Activated T-cell treated with anti-CD3 and anti-CD28 coated beads, Interleukin-2, amount 50 U/mL, for 24 hours (primary cell): ENCODE results near the gene BLTP3B.

Experiments used
- DNase-seq: peaks from one replicate; pipeline ENCODE4 v3.0.0-alpha.2; 2020
- H3K27ac Mint-ChIP-seq: 2 replicates; pipeline ENCODE4 v1.8.0; 2020; ENCODE audit warnings: mild to moderate bottlenecking, mixed read lengths
- H3K27me3 Mint-ChIP-seq: 2 replicates; pipeline ENCODE4 v1.8.0; 2020; ENCODE audit warnings: mixed read lengths
- H3K36me3 Mint-ChIP-seq: 2 replicates; pipeline ENCODE4 v1.8.0; 2020; ENCODE audit warnings: low read depth, mixed read lengths
- H3K4me1 Mint-ChIP-seq: 2 replicates; pipeline ENCODE4 v1.8.0; 2020; ENCODE audit warnings: low read depth, mixed read lengths
- H3K4me3 Mint-ChIP-seq: 2 replicates; pipeline ENCODE4 v1.8.0; 2020; ENCODE audit warnings: mild to moderate bottlenecking, moderate library complexity, mixed read lengths
- H3K9me3 Mint-ChIP-seq: 2 replicates; pipeline ENCODE4 v1.8.0; 2020; ENCODE audit warnings: mixed read lengths

BLTP3B gene

DNA sequence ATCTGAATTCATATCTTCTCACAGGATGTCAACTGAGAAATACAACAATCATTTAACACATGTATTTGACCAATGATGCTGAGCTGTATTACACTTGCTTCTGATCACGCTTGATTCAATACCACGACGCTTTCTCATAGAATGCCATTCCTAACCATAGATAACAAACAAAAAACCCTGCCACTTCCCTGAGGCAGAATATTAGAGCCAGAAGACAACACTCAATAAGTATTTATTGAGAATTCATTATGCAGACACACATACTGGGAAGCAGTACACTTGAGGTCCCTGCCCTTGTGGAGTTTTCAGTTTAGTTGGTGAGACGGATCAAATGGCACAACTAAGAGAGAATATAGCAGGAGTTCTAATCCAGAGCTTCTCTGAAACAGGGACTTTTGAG lies 32.4 kb downstream of the BLTP3B start:
- Mint-ChIP-seq H3K27ac (no peak overlapping the region), H3K4me1 (peaks cover 19% of the 10 kb centered on the region), H3K36me3 (peaks cover 56% of the 10 kb centered on the region), H3K27me3 (no peaks in the 10 kb centered on the region), H3K9me3 (peaks cover 4% of the 10 kb centered on the region), H3K4me3 (no peak overlapping the region)
- DNase-seq: no peak

DNA sequence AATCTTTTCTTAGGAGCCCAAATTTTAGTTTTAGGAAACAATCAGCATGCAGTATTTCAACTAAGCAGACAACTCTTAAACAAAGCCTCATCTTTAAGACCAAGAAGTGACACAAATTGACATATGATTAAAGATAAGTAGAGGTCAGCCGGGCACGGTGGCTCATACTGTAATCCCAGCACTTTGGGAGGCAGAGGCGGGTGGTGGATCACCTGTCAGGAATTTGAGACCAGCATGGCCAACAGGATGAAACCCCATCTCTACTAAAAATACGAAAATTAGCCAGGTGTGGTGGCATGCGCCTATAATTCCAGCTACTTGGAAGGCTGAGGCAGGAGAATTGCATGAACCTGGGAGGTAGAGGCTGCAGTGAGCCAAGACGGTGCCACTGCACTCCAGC lies 35.8 kb downstream of the BLTP3B start:
- peaks cover 4% of the 10 kb centered on the region for H3K9me3 Mint-ChIP-seq
- no peak for DNase-seq
- peaks cover 7% of the 10 kb centered on the region for H3K4me1 Mint-ChIP-seq
- H3K36me3 Mint-ChIP-seq: peaks cover 67% of the 10 kb centered on the region
- H3K4me3 Mint-ChIP-seq: no peak overlapping the region
- no peaks in the 10 kb centered on the region for H3K27me3 Mint-ChIP-seq
- H3K27ac Mint-ChIP-seq: no peak overlapping the region

DNA sequence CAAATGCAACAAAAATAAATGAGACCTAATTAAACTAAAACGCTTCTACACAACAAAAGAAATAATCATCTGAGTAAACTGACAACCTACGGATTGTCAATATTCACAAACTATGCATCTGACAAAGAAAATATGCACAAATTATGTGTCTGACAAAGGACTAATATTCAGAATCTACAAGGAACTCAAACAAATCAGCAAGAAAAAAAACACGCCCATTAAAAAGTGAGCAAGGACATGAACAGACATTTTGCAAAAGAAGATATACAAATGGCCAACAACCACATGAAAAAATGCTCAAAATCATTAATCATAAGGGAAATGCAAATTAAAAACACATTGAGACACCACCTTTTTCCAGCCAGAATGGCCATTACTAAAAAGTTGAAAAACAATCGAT lies 37.0 kb downstream of the BLTP3B start:
- Mint-ChIP-seq H3K4me3 (no peak overlapping the region), H3K27me3 (no peaks in the 10 kb centered on the region), H3K36me3 (peaks cover 79% of the 10 kb centered on the region), H3K9me3 (peaks cover 4% of the 10 kb centered on the region), H3K27ac (no peak overlapping the region), H3K4me1 (peaks cover 15% of the 10 kb centered on the region)
- DNase-seq: no peak

DNA sequence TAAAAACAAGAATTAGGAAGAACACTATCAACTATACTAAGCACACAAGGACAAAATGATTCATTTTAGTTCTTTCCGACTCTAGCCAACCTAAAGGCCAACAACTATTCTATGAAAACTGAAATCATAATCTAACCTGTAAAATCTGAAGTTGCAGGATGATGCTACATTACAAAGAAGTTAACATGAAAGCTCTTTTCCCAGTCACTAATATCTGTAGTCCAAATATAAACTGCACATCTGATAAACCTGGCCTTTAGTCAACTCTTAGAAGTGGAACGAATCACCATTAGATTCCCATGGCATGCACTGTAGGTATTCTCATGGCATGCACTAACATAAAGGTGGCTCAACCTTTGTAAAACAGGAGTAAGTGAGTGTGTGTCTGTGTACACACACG lies 41.7 kb downstream of the BLTP3B start:
- peaks cover 74% of the 10 kb centered on the region for H3K36me3 Mint-ChIP-seq
- H3K4me1 Mint-ChIP-seq: peaks cover 12% of the 10 kb centered on the region
- no peak overlapping the region for H3K4me3 Mint-ChIP-seq
- no peak for DNase-seq
- H3K27me3 Mint-ChIP-seq: no peaks in the 10 kb centered on the region
- H3K9me3 Mint-ChIP-seq: no peaks in the 10 kb centered on the region
- H3K27ac Mint-ChIP-seq: peak overlapping the region; percentile 15
